Lower leg skin (tissue), 4 donors: ENCODE results near the gene HOXC4. TPM values are rescaled to one million over a fixed set of nuclear protein-coding genes. Genes with fewer than 3 reads are reported as not detected.
"Not testable (repeated sequence)": the region's sequence is repeated elsewhere in the genome, so short reads cannot be mapped to it uniquely, and the experiment has no call there.

Source experiments
- DNase-seq, 2 donors: peaks; one replicate each; pipeline ENCODE4 v3.0.0-alpha.2; 2019; ENCODE audit warnings: low spot score in 2 of 2
- H3K4me3 ChIP-seq: fragments of 200-600 bp; sonication (generic); 2 replicates; pipeline ENCODE4 v1.5.1; 2017; ENCODE audit warnings: mild to moderate bottlenecking, low read depth; ENCODE audit not compliant: poor library complexity, severe bottlenecking
- CTCF ChIP-seq, 3 donors: fragments of 450-650 bp; IDR thresholded peaks; one replicate each; pipeline ENCODE4 v1.5.1; 2016; ENCODE audit warnings: antibody characterized with exemption in 3 of 3, mild to moderate bottlenecking in 3 of 3, moderate library complexity in 2 of 3
- POLR2A ChIP-seq, 2 donors: fragments of 450-650 bp; IDR thresholded peaks; one replicate each; pipeline ENCODE4 v1.6.1; 2016 to 2017; ENCODE audit warnings: antibody characterized with exemption in 2 of 2, mild to moderate bottlenecking in 1 of 2, moderate library complexity in 1 of 2
- WGBS, 2 donors: methylation state at CpG; one replicate each; pipeline ENCODE4 v1.1.5; 2018; 5-methylcytosine and 5-hydroxymethylcytosine counted together
- intact Hi-C: fragments of 100-400 bp; cut with DNase I; formaldehyde crosslinking; loops from one replicate; pipeline ENCODE4 v1.15.0; 2023; ENCODE audit warnings: low total_unique reads
- microRNA counts, 2 donors: library from miRNA; unstranded; fragments of <30 nt; microRNA quantifications; one replicate each; lab custom pipeline; 2016
- microRNA-seq, 2 donors: library from miRNA; unstranded; fragments of <30 nt; microRNA quantifications; one replicate each; pipeline ENCODE4, GENCODE V29; 2016; ENCODE audit warnings: borderline replicate concordance in 2 of 2, borderline number of aligned reads in 1 of 2
- total RNA-seq, 4 donors: library from RNA; depleted of rRNA; stranded (reverse); fragments of >200 nt; gene quantifications; one replicate each; pipeline ENCODE4 v1.1.0, GENCODE V29; 2016

Gene HOXC4
- total RNA-seq, 4 donors from 2014 or later, result 1.7 to 6.1 (median 3.2) TPM

GRCh38 chr12:54082397-54082892 is 28.8 kb downstream of the HOXC4 start:
- no peak for DNase-seq
- no peak overlapping the region for H3K4me3 ChIP-seq
- WGBS, 2 donors, result 9 to 13% methylated on average over 16 to 18 of the region's 36 CpGs
- TF ChIP-seq CTCF (IDR thresholded peaks at IDR 0.05) (no peak), POLR2A (IDR thresholded peaks at IDR 0.05) (no peak)
- intact Hi-C loops, result no loop called here

DNA sequence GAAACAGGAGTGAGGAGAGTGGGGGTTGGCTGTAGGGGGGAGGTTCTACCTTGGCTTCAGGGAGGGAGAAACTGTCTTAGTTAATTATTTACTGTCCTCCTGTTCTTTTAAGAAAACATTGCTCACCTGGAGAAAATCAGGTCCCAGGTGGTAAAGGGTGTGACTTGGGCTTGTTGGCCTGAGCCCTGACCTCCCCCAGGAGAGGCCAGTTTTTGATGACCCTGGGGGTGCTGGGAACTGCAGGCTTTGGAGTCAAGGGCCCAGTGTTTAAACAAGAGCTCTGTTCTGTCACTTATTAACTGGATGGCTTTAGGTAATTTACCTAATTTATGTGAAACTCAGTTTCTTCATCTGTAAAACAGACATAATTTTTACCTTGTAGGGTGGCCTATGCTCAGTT is 34.4 kb downstream of the HOXC4 start:
- H3K4me3 ChIP-seq, intact Hi-C loops, DNase-seq: not testable (repeated sequence)

DNA sequence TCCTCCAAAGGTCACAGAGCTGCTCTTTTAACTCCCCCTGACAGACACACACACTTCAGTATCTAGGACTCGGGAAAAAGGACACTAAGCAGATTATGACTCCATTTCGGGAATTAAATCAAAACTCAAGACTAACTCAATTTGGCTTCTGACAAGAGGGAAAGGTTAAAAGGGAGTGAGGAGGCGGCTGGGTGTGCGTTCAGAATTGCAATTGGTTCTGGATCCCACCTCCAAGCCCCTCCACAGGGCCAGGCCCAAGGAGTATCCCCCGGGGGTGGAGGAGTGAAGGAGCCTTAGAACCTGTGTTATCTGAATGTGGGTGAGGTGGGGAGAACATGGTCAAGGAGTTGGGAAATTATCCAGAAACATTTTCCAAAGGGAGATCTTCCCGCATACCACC is 35.8 kb downstream of the HOXC4 start:
- DNase-seq, intact Hi-C loops, H3K4me3 ChIP-seq: not testable (repeated sequence)
- 88 to 90% methylated on average over 6 of the region's 6 CpGs for WGBS, 2 donors

- H3K4me3 ChIP-seq, intact Hi-C loops, DNase-seq: not testable (repeated sequence)
- 3 to 5% methylated on average over 11 to 12 of the region's 37 CpGs for WGBS, 2 donors
Observed at GRCh38 chr12:54090312-54090711, 36.7 kb downstream of the HOXC4 start.

DNA sequence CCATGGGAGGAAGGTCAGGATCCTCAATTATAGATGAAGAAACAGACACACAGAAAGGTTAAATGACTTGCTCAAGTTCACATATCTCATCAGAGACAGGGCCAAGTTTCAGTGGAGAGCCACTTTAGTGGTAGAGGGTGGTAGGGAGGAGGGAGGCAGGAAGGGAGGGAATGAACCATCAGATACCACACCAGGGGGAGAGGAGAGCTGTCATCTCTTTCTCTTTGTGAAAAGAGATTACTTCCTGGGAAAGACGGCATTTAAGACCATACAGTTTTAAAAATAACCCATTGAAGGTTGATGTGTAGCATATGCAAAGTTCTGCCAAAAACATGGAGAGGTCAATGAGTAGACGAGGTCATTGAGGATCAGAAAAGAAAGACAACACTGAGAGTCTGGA is 39.3 kb downstream of the HOXC4 start:
- intact Hi-C loops, H3K4me3 ChIP-seq, DNase-seq: not testable (repeated sequence)
- 64 to 80% methylated on average over 2 of the region's 2 CpGs for WGBS, 2 donors

DNA sequence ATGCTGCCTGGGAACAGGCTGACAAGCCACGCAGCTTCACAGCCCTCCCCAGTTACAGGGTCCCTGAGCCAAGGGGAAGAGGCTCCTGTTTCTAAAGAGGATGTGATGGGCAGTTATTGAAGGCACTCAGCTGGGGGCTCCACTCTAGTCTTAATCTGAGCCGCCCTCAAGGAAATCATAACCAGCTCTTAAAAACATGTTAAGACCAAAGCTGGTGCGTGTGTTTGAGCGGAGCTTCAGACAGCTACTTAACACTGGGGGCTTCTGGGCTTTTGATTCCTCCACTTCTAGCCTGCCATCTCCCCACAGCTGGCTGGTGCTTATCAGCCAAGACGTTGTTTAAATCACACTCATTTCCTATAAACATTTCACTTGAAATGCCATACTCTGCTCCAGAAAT is 42.3 kb downstream of the HOXC4 start:
- WGBS, 2 donors, result 86 to 90% methylated on average over 5 of the region's 5 CpGs
- H3K4me3 ChIP-seq, DNase-seq, intact Hi-C loops: not testable (repeated sequence)

DNA sequence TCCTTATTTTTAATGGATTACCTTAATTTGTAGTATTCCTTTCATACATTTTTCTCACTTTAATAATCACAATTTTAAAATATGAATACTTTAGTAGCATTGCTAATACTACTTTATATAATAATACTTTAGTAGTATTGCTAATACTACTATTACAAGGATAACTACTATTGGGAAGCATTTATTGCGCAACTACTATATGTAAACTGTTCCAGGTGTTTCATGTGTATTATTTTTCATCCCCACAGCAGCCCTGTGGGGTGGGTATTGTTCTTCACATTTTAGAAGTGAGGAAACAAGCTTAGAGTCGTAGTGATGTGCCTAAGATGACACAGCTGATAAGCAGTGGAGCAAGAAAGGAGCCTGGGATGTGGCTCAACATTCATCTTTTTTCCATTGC is 45.0 kb downstream of the HOXC4 start:
- WGBS, 2 donors, result 83 to 92% methylated on average over 2 of the region's 2 CpGs
- H3K4me3 ChIP-seq, intact Hi-C loops, DNase-seq: not testable (repeated sequence)

DNA sequence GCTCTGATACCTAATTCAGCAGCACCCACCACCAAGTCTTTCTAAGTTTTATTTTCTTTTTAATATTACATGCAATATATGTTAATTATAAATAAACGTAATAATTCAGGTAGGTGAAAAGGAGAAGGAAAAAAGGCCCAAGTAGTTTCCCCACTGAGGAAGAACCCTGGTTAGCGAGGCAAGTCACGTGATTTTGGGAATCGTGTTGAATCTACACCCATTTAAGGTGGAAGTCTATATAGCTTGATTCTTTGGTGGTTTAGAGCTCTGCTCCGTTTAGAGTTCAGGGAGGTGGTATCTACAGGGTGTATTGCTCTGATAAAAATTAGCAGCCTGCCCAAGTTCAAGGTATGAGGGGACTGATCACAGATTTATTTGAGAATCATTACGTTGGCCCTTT is 47.0 kb downstream of the HOXC4 start:
- H3K4me3 ChIP-seq, DNase-seq, intact Hi-C loops: not testable (repeated sequence)
- 89 to 92% methylated on average over 6 of the region's 6 CpGs for WGBS, 2 donors

GRCh38 chr12:54102223-54102622 is 48.6 kb downstream of the HOXC4 start:
- intact Hi-C loops, H3K4me3 ChIP-seq, DNase-seq: not testable (repeated sequence)
- 83 to 88% methylated on average over 5 to 6 of the region's 6 CpGs for WGBS, 2 donors

DNA sequence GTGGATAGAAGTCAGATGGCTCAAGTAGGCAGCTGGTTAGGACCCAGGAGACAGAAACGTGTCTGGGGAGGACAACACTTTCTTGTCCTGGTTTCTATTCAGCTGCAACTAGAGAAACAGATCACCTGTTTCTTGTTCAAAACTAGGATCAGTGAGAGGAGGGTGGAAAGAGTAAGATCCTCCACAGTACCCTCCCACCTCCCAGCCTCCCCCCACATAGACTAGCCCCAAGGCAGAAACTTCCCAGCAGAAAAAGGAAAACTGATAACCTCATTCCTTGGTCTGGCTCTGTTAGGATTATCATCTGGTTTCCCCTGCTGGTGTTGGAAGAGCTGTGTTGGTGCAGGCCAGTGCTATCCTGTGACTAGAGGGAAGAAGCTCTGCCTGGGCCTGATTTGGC is 50.2 kb downstream of the HOXC4 start:
- H3K4me3 ChIP-seq, DNase-seq, intact Hi-C loops: not testable (repeated sequence)
- 60 to 75% methylated on average over 1 of the region's 1 CpG for WGBS, 2 donors

MicroRNAs encoded within 50 kb of the gene (microRNA counts, 767-probe panel; counts per million panel counts)
- microRNA hsa-miR-615-3p (lab: Ali Mortazavi, UCI) (0 to 358 counts per million in 2 donors), microRNA hsa-miR-615-5p (lab: Ali Mortazavi, UCI) (0 to 358 counts per million in 2 donors)

Small RNA genes lying within 50 kb of the gene (microRNA-seq; reads per million reads assigned to microRNA genes)
- gene MIR615, result 147 to 211 reads per million in 2 donors

Other genes with a start within 250 kb of the HOXC4 start
- gene HOXC13, start 115.0 kb upstream of the HOXC4 start, total RNA-seq, result 10 to 100 TPM in 2 of 4 donors, 1 to 10 TPM in 2; 9.8 to 14.9 (median 11.2) TPM
- gene HOXC12, start 98.9 kb upstream of the HOXC4 start, total RNA-seq, result 10 to 100 TPM in 1 of 4 donors, 1 to 10 TPM in 3; 4.4 to 13.6 (median 6.5) TPM
- gene HOXC11, start 80.7 kb upstream of the HOXC4 start, total RNA-seq, result 10 to 100 TPM in 1 of 4 donors, 1 to 10 TPM in 3; 4.9 to 10.7 (median 6.2) TPM
- 10 to 100 TPM in 2 of 4 donors, 1 to 10 TPM in 2; 4.9 to 14.9 (median 9.7) TPM for gene HOTAIR, start 78.9 kb upstream of the HOXC4 start, total RNA-seq
- 10 to 100 TPM; 14.2 to 35.9 (median 23.4) TPM for gene HOXC10, start 68.7 kb upstream of the HOXC4 start, total RNA-seq
- gene HOXC9, start 53.7 kb upstream of the HOXC4 start, total RNA-seq, result 10 to 100 TPM in 3 of 4 donors, 1 to 10 TPM in 1; 9.6 to 16.8 (median 11.7) TPM
- gene HOXC8, start 44.9 kb upstream of the HOXC4 start, total RNA-seq, result 1 to 10 TPM; 1.0 to 2.2 (median 1.5) TPM
- gene HOXC6, start 25.4 kb upstream of the HOXC4 start, total RNA-seq, result 1 to 10 TPM; 2.6 to 6.3 (median 3.7) TPM
- 1 to 10 TPM in 1 of 4 donors, under 1 TPM in 2, not detected in 1; 0.58 to 2.2 (median 0.97) TPM for gene HOXC5, start 20.8 kb upstream of the HOXC4 start, total RNA-seq
- gene SMUG1, start 135.2 kb downstream of the HOXC4 start, total RNA-seq, result 10 to 100 TPM; 50.6 to 73.0 (median 55.4) TPM
- 10 to 100 TPM; 13.2 to 26.4 (median 20.4) TPM for gene CBX5, start 226.3 kb downstream of the HOXC4 start, total RNA-seq
- gene HNRNPA1, start 226.9 kb downstream of the HOXC4 start, total RNA-seq, result 100 to 1,000 TPM; 246 to 840 (median 399) TPM
- gene NFE2, start 247.2 kb downstream of the HOXC4 start, total RNA-seq, result 10 to 100 TPM in 2 of 4 donors, 1 to 10 TPM in 2; 2.5 to 18.6 (median 8.1) TPM